Activated CD8-positive, alpha-beta T cell treated with anti-CD3 and anti-CD28 coated beads for 36 hours (primary cell): ENCODE results near the gene CDH18. TPM values are rescaled to one million over a fixed set of nuclear protein-coding genes. Genes with fewer than 3 reads are reported as not detected.

Experiments used
- ATAC-seq: fragments of 200-7000 bp; cut with Tn5 transposase; one replicate; pipeline ENCODE4 v1.10.0; 2021; ENCODE audit warnings: mild to moderate bottlenecking, moderate library complexity
- CTCF ChIA-PET: fragments of 350-600 bp; sonication (Branson Sonifier 250); formaldehyde crosslinking; loops from one replicate; lab custom pipeline; 2021; ENCODE audit warnings: antibody characterized with exemption; lab: Charles Lee
- POLR2A ChIA-PET: fragments of 350-600 bp; sonication (Branson Sonifier 250); formaldehyde crosslinking; loops from one replicate; lab custom pipeline; 2021; ENCODE audit warnings: antibody characterized with exemption; lab: Charles Lee
- DNase-seq: peaks from one replicate; pipeline ENCODE4 v3.0.0-alpha.2; 2020
- H3K27ac Mint-ChIP-seq: one replicate; pipeline ENCODE4 v1.8.0; 2021; ENCODE audit warnings: mild to moderate bottlenecking, mixed read lengths
- H3K27me3 Mint-ChIP-seq: one replicate; pipeline ENCODE4 v1.8.0; 2021; ENCODE audit warnings: mixed read lengths
- H3K36me3 Mint-ChIP-seq: one replicate; pipeline ENCODE4 v1.8.0; 2021; ENCODE audit warnings: low read depth, mixed read lengths
- H3K4me1 Mint-ChIP-seq: one replicate; pipeline ENCODE4 v1.8.0; 2021; ENCODE audit warnings: low read depth, mixed read lengths
- H3K4me3 Mint-ChIP-seq: one replicate; pipeline ENCODE4 v1.8.0; 2021; ENCODE audit warnings: mild to moderate bottlenecking, moderate library complexity, mixed read lengths
- H3K9me3 Mint-ChIP-seq: one replicate; pipeline ENCODE4 v1.8.0; 2021; ENCODE audit warnings: mixed read lengths
- CTCF ChIP-seq: fragments of 200-600 bp; IDR thresholded peaks from one replicate; pipeline ENCODE4 v1.8.0; 2022; ENCODE audit warnings: antibody characterized with exemption, mild to moderate bottlenecking
- intact Hi-C: fragments of 100-400 bp; cut with micrococcal nuclease; formaldehyde crosslinking; loops from one replicate; pipeline ENCODE4 v1.10.0; 2022
- total RNA-seq, 2 experiments: library from RNA; stranded (reverse); gene quantifications; one replicate each; pipeline ENCODE4 v1.2.3, GENCODE V29; 2021

Gene CDH18
- total RNA-seq, 2 experiments from 2014 or later = not detected

GRCh38 chr5:19910136-19910535, 77.9 kb downstream of the CDH18 start:
- Mint-ChIP-seq H3K4me1 (no peaks in the 10 kb centered on the region), H3K27ac (no peak overlapping the region), H3K36me3 (no peaks in the 10 kb centered on the region), H3K4me3 (no peak overlapping the region), H3K27me3 (no peaks in the 10 kb centered on the region), H3K9me3 (peaks cover 6% of the 10 kb centered on the region)
- CTCF ChIA-PET = no interaction called here
- POLR2A ChIA-PET = interaction anchor here (0.6 kb wide), 1 partner anchor 18 kb away, joined by 3 read pairs; no protein-coding TSS in a partner anchor
- intact Hi-C loops = no loop called here
- TF ChIP-seq CTCF = no peak
- DNase-seq (no peak), ATAC-seq (no peak)

- no peaks in the 10 kb centered on the region for H3K36me3 Mint-ChIP-seq
- no peaks in the 10 kb centered on the region for H3K4me1 Mint-ChIP-seq
- DNase-seq (no peak), ATAC-seq (no peak)
- ChIA-PET CTCF (no interaction called here), POLR2A (no interaction called here)
- no peak overlapping the region for H3K27ac Mint-ChIP-seq
- no peak for TF ChIP-seq CTCF
- intact Hi-C loops = no loop called here
- H3K9me3 Mint-ChIP-seq = peaks cover 4% of the 10 kb centered on the region
- no peaks in the 10 kb centered on the region for H3K27me3 Mint-ChIP-seq
- H3K4me3 Mint-ChIP-seq = no peak overlapping the region
Observed at GRCh38 chr5:19904766-19905165, 83.2 kb downstream of the CDH18 start.

GRCh38 chr5:19903611-19904010, 84.4 kb downstream of the CDH18 start:
- no peak overlapping the region for H3K27ac Mint-ChIP-seq
- H3K4me3 Mint-ChIP-seq = no peak overlapping the region
- H3K4me1 Mint-ChIP-seq = no peaks in the 10 kb centered on the region
- intact Hi-C loops = no loop called here
- ATAC-seq = no peak
- ChIA-PET CTCF (no interaction called here), POLR2A (no interaction called here)
- H3K27me3 Mint-ChIP-seq = no peaks in the 10 kb centered on the region
- no peaks in the 10 kb centered on the region for H3K36me3 Mint-ChIP-seq
- H3K9me3 Mint-ChIP-seq = peaks cover 6% of the 10 kb centered on the region
- DNase-seq = no peak
- no peak for TF ChIP-seq CTCF

GRCh38 chr5:19902316-19902934, 85.6 kb downstream of the CDH18 start:
- TF ChIP-seq CTCF = no peak
- no peak overlapping the region for H3K4me3 Mint-ChIP-seq
- no peaks in the 10 kb centered on the region for H3K27me3 Mint-ChIP-seq
- H3K9me3 Mint-ChIP-seq = peaks cover 6% of the 10 kb centered on the region
- H3K4me1 Mint-ChIP-seq = no peaks in the 10 kb centered on the region
- POLR2A ChIA-PET = no interaction called here
- ATAC-seq = no peak
- intact Hi-C loops = no loop called here
- CTCF ChIA-PET = no interaction called here
- H3K27ac Mint-ChIP-seq = no peak overlapping the region
- DNase-seq = no peak
- H3K36me3 Mint-ChIP-seq = no peaks in the 10 kb centered on the region

GRCh38 chr5:19900269-19900668, 87.7 kb downstream of the CDH18 start:
- ATAC-seq (no peak), DNase-seq (no peak)
- Mint-ChIP-seq H3K36me3 (no peaks in the 10 kb centered on the region), H3K27ac (no peak overlapping the region), H3K9me3 (peaks cover 3% of the 10 kb centered on the region), H3K4me1 (no peaks in the 10 kb centered on the region), H3K27me3 (no peaks in the 10 kb centered on the region), H3K4me3 (no peak overlapping the region)
- CTCF ChIA-PET = no interaction called here
- intact Hi-C loops = no loop called here
- POLR2A ChIA-PET = no interaction called here
- no peak for TF ChIP-seq CTCF
